GM12878 (cell line): ENCODE measurements around the gene CENPF. TPM values are rescaled to one million over a fixed set of nuclear protein-coding genes. Genes with fewer than 3 reads are reported as not detected.

ENCODE experiments used
- ATAC-seq: fragments of 200-7000 bp; cut with Tn5 transposase; 3 replicates; pipeline ENCODE4 v1.9.1; 2020; ENCODE audit warnings: mild to moderate bottlenecking, moderate library complexity
- BruUV-seq: library from RNA; stranded (reverse); fragments of 400-500 nt; replicated peaks from 2 replicates; lab custom pipeline; 2021; lab: Mats Ljungman, UMichigan
- CTCF ChIA-PET: fragments of 300-600 bp; sonication (Branson Sonifier 250); formaldehyde crosslinking; extraction: SDS; loops from one replicate; lab custom pipeline; 2021; ENCODE audit warnings: inconsistent platforms; lab: Yijun Ruan, JAX
- POLR2A ChIA-PET: fragments of 350-600 bp; formaldehyde crosslinking; extraction: SDS; loops from one replicate; lab custom pipeline; 2021; ENCODE audit warnings: inconsistent platforms; lab: Charles Lee
- RAD21 ChIA-PET: fragments of 300-600 bp; sonication (Branson Sonifier 250); formaldehyde crosslinking; loops from one replicate; lab custom pipeline; 2023; ENCODE audit warnings: antibody characterized with exemption; ENCODE audit not compliant: unreplicated experiment; lab: Charles Lee
- SMC1A ChIA-PET: fragments of 300-600 bp; sonication (Branson Sonifier 250); formaldehyde crosslinking; loops from one replicate; lab custom pipeline; 2023; ENCODE audit not compliant: unreplicated experiment, uncharacterized antibody; lab: Charles Lee
- DNase-seq: peaks from one replicate; pipeline ENCODE4 v3.0.0-alpha.2; 2011; ENCODE audit warnings: low read depth, low spot score
- FAIRE-seq: peaks from 3 replicates; lab custom pipeline; 2011; peaks lifted over from hg19 to GRCh38; lab: Jason Lieb, UNC
- H2AFZ ChIP-seq: 2 replicates; pipeline ENCODE4 v1.6.0; 2011; ENCODE audit warnings: low read depth, low read length, control low read depth; ENCODE audit not compliant: control insufficient read depth
- H3K27ac ChIP-seq: 2 replicates; pipeline ENCODE4 v1.5.1; 2011; ENCODE audit warnings: control low read depth; ENCODE audit not compliant: control insufficient read depth, insufficient read depth
- H3K27me3 ChIP-seq, 2 experiments: replicated peaks in 1 of 2; 2 replicates each; pipeline versions ENCODE4 v1.6.0 to v1.6.1; 2011; ENCODE audit warnings: low read length in 1 of 2; ENCODE audit not compliant: control insufficient read depth in 2 of 2, insufficient read depth in 2 of 2
- H3K36me3 ChIP-seq, 2 experiments: 2 replicates each; pipeline ENCODE4 v1.5.1; 2011; ENCODE audit warnings: low read length in 1 of 2; ENCODE audit not compliant: control insufficient read depth in 2 of 2, insufficient read depth in 2 of 2
- H3K4me1 ChIP-seq: 2 replicates; pipeline ENCODE4 v1.6.1; 2011; ENCODE audit warnings: mild to moderate bottlenecking, low read length, moderate library complexity, mixed read lengths; ENCODE audit not compliant: control insufficient read depth, insufficient read depth
- H3K4me2 ChIP-seq: 2 replicates; pipeline ENCODE4 v1.6.0; 2011; ENCODE audit warnings: control low read depth; ENCODE audit not compliant: control insufficient read depth, insufficient read depth
- H3K4me3 ChIP-seq: fragments of 200-600 bp; sonication (generic); 2 replicates; pipeline ENCODE4 v1.5.1; 2016
- H3K79me2 ChIP-seq: 2 replicates; pipeline ENCODE4 v1.6.0; 2011; ENCODE audit warnings: low read length; ENCODE audit not compliant: control insufficient read depth, insufficient read depth
- H3K9ac ChIP-seq: 2 replicates; pipeline ENCODE4 v1.8.0; 2011; ENCODE audit warnings: low read length, control low read depth, mixed read lengths; ENCODE audit not compliant: control insufficient read depth, insufficient read depth
- H3K9me3 ChIP-seq: replicated peaks from 3 replicates; pipeline ENCODE4 v1.5.1; 2011; ENCODE audit warnings: mild to moderate bottlenecking, low read length; ENCODE audit not compliant: control insufficient read depth, insufficient read depth
- H4K20me1 ChIP-seq: 2 replicates; pipeline ENCODE4 v1.6.0; 2011; ENCODE audit not compliant: control insufficient read depth, insufficient read depth
- CBX5 ChIP-seq: sonication (generic); IDR thresholded peaks from 2 replicates; pipeline ENCODE4 v1.6.1; 2016; ENCODE audit warnings: low read depth, moderate library complexity, mild to moderate bottlenecking, inconsistent platforms
- CHD2 ChIP-seq: IDR thresholded peaks from 2 replicates; pipeline ENCODE4 v1.6.1; 2011; ENCODE audit warnings: low read depth, low read length, improper control_type of control experiment, borderline replicate concordance
- CREM ChIP-seq: IDR thresholded peaks from 2 replicates; pipeline ENCODE4 v1.6.1; 2014; ENCODE audit warnings: antibody characterized with exemption, low read depth
- FOXM1 ChIP-seq: IDR thresholded peaks from 2 replicates; pipeline ENCODE4 v1.6.1; 2012; ENCODE audit warnings: low read depth, mild to moderate bottlenecking, inconsistent platforms, low read length, moderate library complexity
- GABPA ChIP-seq: IDR thresholded peaks from 2 replicates; pipeline ENCODE4 v1.6.1; 2014; ENCODE audit warnings: antibody characterized with exemption, low read depth, mild to moderate bottlenecking, inconsistent platforms
- IKZF1 ChIP-seq: fragments of 450-650 bp; conservative IDR thresholded peaks from 2 replicates; pipeline ENCODE4 v1.6.1; 2017; ENCODE audit warnings: antibody characterized with exemption, mild to moderate bottlenecking
- JUND ChIP-seq: IDR thresholded peaks from 2 replicates; pipeline ENCODE4 v1.6.1; 2012; ENCODE audit warnings: low read depth, mild to moderate bottlenecking, low read length, improper control_type of control experiment, moderate library complexity
- PKNOX1 ChIP-seq: fragments of 450-650 bp; IDR thresholded peaks from 2 replicates; pipeline ENCODE4 v1.6.1; 2016; ENCODE audit warnings: mild to moderate bottlenecking
- POLR2AphosphoS2 ChIP-seq: IDR thresholded peaks from 2 replicates; pipeline ENCODE4 v1.6.1; 2011; ENCODE audit warnings: low read depth, mild to moderate bottlenecking, low read length, improper control_type of control experiment, moderate library complexity
- RFX5 ChIP-seq: IDR thresholded peaks from 2 replicates; pipeline ENCODE4 v1.6.1; 2011; ENCODE audit warnings: low read depth, low read length, improper control_type of control experiment
- ZNF24 ChIP-seq: fragments of 450-650 bp; IDR thresholded peaks from 2 replicates; pipeline ENCODE4 v1.6.1; 2017; ENCODE audit warnings: antibody characterized with exemption, mild to moderate bottlenecking
- in situ Hi-C: fragments of 300-500 bp; cut with MboI; formaldehyde crosslinking; loops from 9 replicates; pipeline ENCODE4 v1.14.3; 2018; ENCODE audit warnings: mixed read lengths
- intact Hi-C: fragments of 100-400 bp; cut with micrococcal nuclease; formaldehyde crosslinking; loops from one replicate; pipeline ENCODE4 v1.14.2; 2022; ENCODE audit not compliant: unreplicated experiment
- polyA plus RNA-seq, 11 experiments: library from polyadenylated mRNA; depleted of rRNA in 4 of 11; unstranded in 6 of 11; stranded (reverse) in 5 of 11; fragments of >200 nt; fragmentation: Nextera tagmentation in 4 of 11; fragmentation: Illumina TruSeq in 1 of 11; extraction: Ambion mirVana in 4 of 11; extraction: Trizol in 1 of 11; gene quantifications; 1 replicate in 1 of 11; 2 replicates in 10 of 11; pipeline versions ENCODE4 v1.2.1 to v1.2.3, GENCODE V29; 2011 to 2016; ENCODE audit warnings: inconsistent platforms in 2 of 11, missing spikeins in 2 of 11, low read depth in 1 of 11
- total RNA-seq, 4 experiments: library from RNA; depleted of rRNA in 3 of 4; stranded (reverse); fragments of >200 nt in 3 of 4; fragmentation: Illumina TruSeq in 1 of 4; extraction: Trizol in 1 of 4; gene quantifications; 2 replicates each; pipeline versions ENCODE4 v1.2.1 to v1.2.3, GENCODE V29; 2013 to 2021

The CENPF gene
- total and polyA plus RNA-seq, 10 of the 15 experiments (the other 5 are each of a cell fraction or from before 2014, with no cell fraction given), result 26.0 to 132 (median 70.5) TPM

- no peak for TF ChIP-seq CBX5
- no peak for TF ChIP-seq RFX5
- no peak for TF ChIP-seq CREM
- TF ChIP-seq IKZF1, result peak; percentile 55
- peak; percentile 76 for TF ChIP-seq PKNOX1
- no peak for TF ChIP-seq POLR2AphosphoS2
- TF ChIP-seq JUND, result no peak
- TF ChIP-seq, all 136 proteins: peak for 8
Observed at GRCh38 chr1:214557952-214558735, 44.9 kb upstream of the CENPF start (continued).

- ATAC-seq (no peak), DNase-seq (no peak), FAIRE-seq (no peak)
- Histone ChIP-seq H3K36me3 (no peaks in the 10 kb centered on the region), H3K9ac (no peak overlapping the region), H3K9me3 (no peaks in the 10 kb centered on the region), H2AFZ (no peak overlapping the region), H3K4me3 (no peak overlapping the region), H3K4me2 (no peak overlapping the region), H4K20me1 (no peaks in the 10 kb centered on the region), H3K27me3 (no peaks in the 10 kb centered on the region), H3K4me1 (no peaks in the 10 kb centered on the region), H3K27ac (no peak overlapping the region), H3K79me2 (no peaks in the 10 kb centered on the region)
- in situ Hi-C loops (no loop called here), intact Hi-C loops (no loop called here)
- ChIA-PET CTCF (interaction anchor here (1.3 to 1.9 kb wide), 3 partner anchors 9 to 232 kb away, joined by 4 read pairs; no protein-coding TSS in a partner anchor), POLR2A (interaction anchor here (0.7 kb wide), 1 partner anchor 964 kb away, joined by 4 read pairs; no protein-coding TSS in a partner anchor), SMC1A (interaction anchor here (1.9 to 6.4 kb wide), 3 partner anchors 9 to 29 kb away, joined by 7 to 64 read pairs (median 61); partner anchors contain the start of gene PTPN14), RAD21 (interaction anchor here (4.5 kb wide), 1 partner anchor 20 kb away, joined by 33 read pairs; no protein-coding TSS in a partner anchor)
- no TSS peak for BruUV-seq
- no peak for TF ChIP-seq FOXM1
- no peak for TF ChIP-seq CHD2
- TF ChIP-seq ZNF24, result no peak
- TF ChIP-seq GABPA, result no peak
Observed at GRCh38 chr1:214563881-214564280, 39.1 kb upstream of the CENPF start.
